HT1080 (cell line): ENCODE measurements around the gene YPEL3. TPM values are rescaled to one million over a fixed set of nuclear protein-coding genes. Genes with fewer than 3 reads are reported as not detected.

Experiments used
- DNase-seq: peaks from one replicate; pipeline ENCODE4 v3.0.0-alpha.2; 2015; ENCODE audit warnings: low read depth
- total RNA-seq: library from RNA; depleted of rRNA; stranded (reverse); fragments of >200 nt; shearing (Covaris generic); gene quantifications from 2 replicates; pipeline ENCODE4 v1.2.3, GENCODE V29; 2014; rRNA removed

The YPEL3 gene
- total RNA-seq, 1 experiment from 2014 or later: 0.48 TPM

DNA sequence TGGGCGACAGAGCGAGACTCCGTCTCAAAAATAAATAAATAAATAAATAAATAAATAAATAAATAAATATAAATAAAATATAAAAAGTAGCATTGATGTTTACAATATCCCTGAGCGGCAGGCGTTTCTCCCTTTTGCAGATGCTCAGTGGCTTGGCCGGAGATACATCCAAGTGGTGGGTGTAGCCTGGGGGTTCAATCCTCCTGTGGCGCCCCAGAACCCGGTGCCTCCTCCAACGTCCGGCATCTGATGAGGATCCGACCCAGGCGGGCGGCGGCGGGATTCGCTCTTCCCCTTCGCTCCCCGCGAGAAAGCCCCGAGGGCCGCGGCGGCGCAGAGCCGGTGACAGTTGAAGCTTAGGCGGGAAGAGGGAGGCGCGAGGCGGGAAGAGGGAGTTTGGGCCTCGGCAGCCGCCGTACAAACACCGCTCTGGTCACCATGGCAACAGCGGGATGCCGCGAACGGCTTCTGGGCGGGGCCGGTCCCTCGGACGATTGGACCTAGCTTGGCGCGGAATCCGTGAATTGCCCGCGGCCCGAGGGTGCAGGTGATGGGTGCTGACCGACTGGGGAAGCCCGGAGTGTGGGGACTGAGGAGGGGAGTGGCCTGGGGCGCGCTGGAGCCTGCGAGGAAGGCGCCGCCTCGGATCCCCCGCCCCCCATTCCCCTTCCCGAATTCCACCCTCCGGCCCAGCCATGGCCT is 43.2 kb downstream of the YPEL3 start:
- peak; percentile 91 for DNase-seq

DNA sequence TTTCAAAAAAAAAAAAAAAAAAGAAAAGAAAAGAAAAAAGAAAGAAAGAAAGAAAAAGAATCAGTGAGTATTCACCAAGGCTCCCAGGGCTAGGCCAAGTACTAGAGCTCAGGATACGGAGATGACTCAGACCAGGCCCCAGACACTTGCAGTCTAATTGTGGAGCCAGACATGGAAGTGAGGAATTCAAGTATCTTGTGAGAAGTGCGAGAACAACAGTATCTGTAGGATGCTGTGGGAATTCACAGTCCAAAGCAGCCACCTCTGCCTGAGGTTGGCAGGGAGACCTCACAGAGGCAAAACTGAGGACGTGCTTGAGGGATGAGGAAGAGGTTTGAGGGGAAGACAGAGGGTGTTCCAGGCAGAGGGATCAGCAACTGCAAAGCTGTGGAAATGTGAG is 44.5 kb downstream of the YPEL3 start:
- peak; percentile 82 for DNase-seq

DNA sequence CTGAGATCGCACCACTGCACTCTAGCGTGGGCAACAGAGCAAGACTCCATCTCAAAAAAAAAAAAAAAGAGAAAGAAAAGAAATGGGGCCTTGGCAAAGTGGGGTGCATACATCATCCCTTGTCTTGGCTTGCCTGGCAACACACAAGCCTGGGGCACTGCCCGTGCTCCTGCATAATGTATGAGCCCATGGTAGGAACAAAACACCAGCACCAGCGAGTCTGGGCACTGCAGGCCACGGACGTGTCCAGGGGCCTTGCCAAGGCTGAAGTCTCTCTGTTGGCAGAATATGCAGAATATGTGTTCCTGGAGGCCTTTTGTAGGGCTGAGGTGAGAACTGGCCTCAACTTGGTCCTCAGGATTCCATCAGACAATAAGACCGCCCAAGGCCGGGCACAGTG is 46.1 kb downstream of the YPEL3 start:
- DNase-seq: no peak

DNA sequence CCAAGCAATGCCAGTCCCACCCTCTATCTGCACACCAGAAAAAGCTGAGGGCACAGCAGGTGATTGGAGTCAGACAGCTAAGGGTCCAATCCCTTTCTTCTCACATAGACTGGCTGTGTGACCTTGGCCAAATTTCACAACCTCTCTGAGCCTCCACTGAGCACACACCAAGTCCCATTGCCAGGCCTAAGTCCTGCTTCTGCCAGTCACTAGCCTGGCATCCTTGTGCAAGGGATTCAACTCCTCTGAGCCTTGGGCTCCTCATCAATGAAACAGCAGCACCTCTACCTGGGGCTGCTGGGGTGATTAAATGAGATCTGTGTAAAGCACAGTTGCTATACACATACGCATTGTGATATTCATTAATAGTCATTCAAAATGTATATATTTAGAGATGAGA is 49.4 kb downstream of the YPEL3 start:
- no peak for DNase-seq

DNA sequence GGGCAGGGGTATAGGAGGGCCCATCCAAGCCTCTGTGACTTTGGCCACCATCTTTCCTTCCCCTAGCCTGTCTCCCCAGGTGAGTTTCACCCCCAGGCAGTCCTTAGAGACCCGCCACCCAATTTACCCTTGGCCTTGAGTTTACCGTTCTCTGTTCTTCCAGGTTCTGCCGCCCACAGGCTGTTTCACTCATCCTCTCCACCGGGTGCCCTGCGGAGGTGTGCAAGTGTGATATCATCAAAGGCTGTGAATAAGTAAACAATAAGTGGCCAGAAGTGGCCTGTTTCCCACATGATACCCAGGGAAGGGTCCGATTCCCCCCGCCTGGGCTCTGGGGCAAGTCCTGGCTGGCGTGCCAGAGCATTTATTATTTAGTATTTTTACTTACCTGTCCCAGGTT is 49.8 kb downstream of the YPEL3 start:
- no peak for DNase-seq

Other genes with a start within 250 kb of the YPEL3 start
- gene CDIPT, start 233.0 kb downstream of the YPEL3 start, total RNA-seq: 77.2 and 80.9 TPM in 2 replicates
- 1.5 and 2.6 TPM in 2 replicates for gene SEZ6L2, start 196.7 kb downstream of the YPEL3 start, total RNA-seq
- 3.8 and 9.3 TPM in 2 replicates for gene ASPHD1, start 195.7 kb downstream of the YPEL3 start, total RNA-seq
- 4.1 and 4.3 TPM in 2 replicates for gene KCTD13, start 170.0 kb downstream of the YPEL3 start, total RNA-seq
- 38.0 and 39.0 TPM in 2 replicates for gene TMEM219, start 134.1 kb downstream of the YPEL3 start, total RNA-seq
- gene TAOK2, start 122.3 kb downstream of the YPEL3 start, total RNA-seq: 38.4 and 40.0 TPM in 2 replicates
- 24.3 and 33.8 TPM in 2 replicates for gene HIRIP3, start 100.6 kb downstream of the YPEL3 start, total RNA-seq
- 80.1 and 94.7 TPM in 2 replicates for gene INO80E, start 100.0 kb downstream of the YPEL3 start, total RNA-seq
- 0.10 and 0.63 TPM in 2 replicates for gene DOC2A, start 85.2 kb downstream of the YPEL3 start, total RNA-seq
- gene C16orf92, start 73.0 kb downstream of the YPEL3 start, total RNA-seq: not detected in 2 replicates
- gene TLCD3B, start 64.9 kb downstream of the YPEL3 start, total RNA-seq: 0.11 and 0.13 TPM in 2 replicates
- gene ALDOA, start 30.5 kb downstream of the YPEL3 start, total RNA-seq: 1,753 and 2,052 TPM in 2 replicates
- 217 and 241 TPM in 2 replicates for gene PPP4C, start 20.2 kb downstream of the YPEL3 start, total RNA-seq
- gene TBX6, start 4.3 kb downstream of the YPEL3 start, total RNA-seq: 0.59 and 0.90 TPM in 2 replicates
- gene GDPD3, start 17.3 kb upstream of the YPEL3 start, total RNA-seq: 0.06 and 2.1 TPM in 2 replicates
- 18.4 and 22.9 TPM in 2 replicates for gene MAPK3, start 27.0 kb upstream of the YPEL3 start, total RNA-seq
- gene CORO1A, start 87.4 kb upstream of the YPEL3 start, total RNA-seq: 7.1 and 9.1 TPM in 2 replicates
- gene BOLA2B, start 97.5 kb upstream of the YPEL3 start, total RNA-seq: 67.0 and 120 TPM in 2 replicates
- gene SLX1A, start 97.7 kb upstream of the YPEL3 start, total RNA-seq: 93.6 and 98.4 TPM in 2 replicates
- 3.8 and 15.1 TPM in 2 replicates for gene SULT1A3, start 103.0 kb upstream of the YPEL3 start, total RNA-seq
- 0.79 and 1.4 TPM in 2 replicates for gene NPIPB13, start 152.3 kb upstream of the YPEL3 start, total RNA-seq